ENCODE results near the gene PIGB.
"Not testable (repeated sequence)": the region's sequence is repeated elsewhere in the genome, so short reads cannot be mapped to it uniquely, and the experiment has no call there.

PIGB gene

DNA sequence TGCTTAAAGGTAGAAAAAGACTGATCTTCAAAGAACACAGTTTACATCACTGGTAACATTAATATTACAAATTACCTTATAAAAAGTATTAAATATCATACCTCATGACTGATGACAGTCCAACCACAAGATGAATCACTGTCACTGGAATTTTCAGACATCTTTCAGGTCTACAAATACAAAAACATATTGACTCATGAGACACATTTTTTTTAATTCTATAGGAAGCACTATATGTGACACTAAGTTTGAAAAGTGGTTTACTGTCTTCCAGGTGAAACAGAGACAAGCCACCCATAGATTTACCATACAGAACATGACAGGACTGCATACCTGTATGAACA lies 70.2 kb downstream of the PIGB start:
- H3K4me3 ChIP-seq (ENCODE audit: low read depth in 1 of 2, low read length in 2 of 2) = no peak overlapping the region
- H3K27me3 ChIP-seq (ENCODE audit: control insufficient read depth in 1 of 2, insufficient read depth in 2 of 2, low read length in 2 of 2) = no peaks in the 10 kb centered on the region
- no peak overlapping the region for H3K9ac ChIP-seq (ENCODE audit: low read length)
- H3K27ac ChIP-seq (ENCODE audit: low read depth, low read length) = no peak overlapping the region
- no peaks in the 10 kb centered on the region for H3K4me1 ChIP-seq (ENCODE audit: insufficient read depth, low read length)
- H3K9me3 ChIP-seq (ENCODE audit: low read length) = no peaks in the 10 kb centered on the region
- H3K36me3 ChIP-seq (ENCODE audit: insufficient read depth, low read length) = peaks cover 3% of the 10 kb centered on the region

- Histone ChIP-seq H3K27ac (ENCODE audit: low read depth, low read length) (no peak overlapping the region), H3K27me3 (ENCODE audit: control insufficient read depth in 1 of 2, insufficient read depth in 2 of 2, low read length in 2 of 2) (no peaks in the 10 kb centered on the region), H3K9ac (ENCODE audit: low read length) (no peak overlapping the region), H3K4me3 (ENCODE audit: low read depth in 1 of 2, low read length in 2 of 2) (no peak overlapping the region), H3K4me1 (ENCODE audit: insufficient read depth, low read length) (no peaks in the 10 kb centered on the region), H3K9me3 (ENCODE audit: low read length) (no peaks in the 10 kb centered on the region), H3K36me3 (ENCODE audit: insufficient read depth, low read length) (no peaks in the 10 kb centered on the region)
Observed at GRCh38 chr15:55394694-55395093, 75.7 kb downstream of the PIGB start.

- H3K4me1 ChIP-seq (ENCODE audit: insufficient read depth, low read length) = peaks cover 2% of the 10 kb centered on the region
- no peaks in the 10 kb centered on the region for H3K27me3 ChIP-seq (ENCODE audit: control insufficient read depth in 1 of 2, insufficient read depth in 2 of 2, low read length in 2 of 2)
- no peaks in the 10 kb centered on the region for H3K9me3 ChIP-seq (ENCODE audit: low read length)
- no peak overlapping the region for H3K27ac ChIP-seq (ENCODE audit: low read depth, low read length)
- H3K9ac ChIP-seq (ENCODE audit: low read length) = no peak overlapping the region
- H3K36me3 ChIP-seq (ENCODE audit: insufficient read depth, low read length) = no peaks in the 10 kb centered on the region
- H3K4me3 ChIP-seq (ENCODE audit: low read depth in 1 of 2, low read length in 2 of 2) = no peak overlapping the region
Observed at GRCh38 chr15:55398243-55398642, 79.2 kb downstream of the PIGB start.

DNA sequence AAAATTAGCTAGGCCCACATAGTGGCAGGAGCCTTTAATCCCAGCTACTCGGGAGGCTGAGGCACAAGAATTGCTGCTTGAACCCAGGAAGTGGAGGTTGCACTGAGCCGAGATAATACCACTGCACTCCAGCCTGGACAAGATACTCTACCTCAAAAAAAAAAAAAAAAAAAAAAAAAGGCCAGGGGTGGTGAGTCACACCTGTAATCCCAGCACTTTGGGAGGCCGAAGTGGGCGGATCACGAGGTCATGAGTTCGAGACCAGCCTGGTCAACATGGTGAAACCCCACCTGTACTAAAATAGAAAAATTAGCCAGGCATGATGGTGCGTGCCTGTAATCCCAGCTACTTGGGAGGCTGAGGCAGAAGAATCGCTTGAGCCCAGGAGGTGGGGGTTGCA lies 81.0 kb downstream of the PIGB start:
- H3K9me3 ChIP-seq (ENCODE audit: low read length); H3K27me3 ChIP-seq (ENCODE audit: control insufficient read depth in 1 of 2, insufficient read depth in 2 of 2, low read length in 2 of 2); H3K4me3 ChIP-seq (ENCODE audit: low read depth in 1 of 2, low read length in 2 of 2); H3K36me3 ChIP-seq (ENCODE audit: insufficient read depth, low read length); H3K4me1 ChIP-seq (ENCODE audit: insufficient read depth, low read length); H3K9ac ChIP-seq (ENCODE audit: low read length); H3K27ac ChIP-seq (ENCODE audit: low read depth, low read length): not testable (repeated sequence)

DNA sequence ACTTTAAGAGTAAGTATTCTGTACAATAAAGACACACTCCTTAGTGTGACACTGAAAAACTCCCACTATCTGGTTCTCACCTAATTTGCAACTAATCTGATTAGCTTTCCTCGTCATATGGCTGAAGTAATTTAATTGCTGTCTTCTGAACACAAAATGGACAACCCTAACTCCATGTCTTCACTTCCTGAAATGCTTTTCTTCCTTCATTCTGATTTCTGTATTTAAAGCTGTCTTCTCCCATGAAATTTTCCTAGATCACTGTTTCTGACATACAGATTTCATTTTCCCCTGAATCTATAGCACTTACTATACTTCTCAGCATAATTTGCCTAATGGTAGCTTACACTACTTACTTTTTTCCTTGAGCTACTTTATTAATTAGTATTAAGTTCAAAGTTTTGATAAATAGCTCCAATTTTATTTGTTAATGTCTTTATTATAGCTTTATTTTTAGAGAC lies 82.8 kb downstream of the PIGB start:
- Histone ChIP-seq H3K4me3 (ENCODE audit: low read depth in 1 of 2, low read length in 2 of 2) (no peak overlapping the region), H3K27me3 (ENCODE audit: control insufficient read depth in 1 of 2, insufficient read depth in 2 of 2, low read length in 2 of 2) (no peaks in the 10 kb centered on the region), H3K36me3 (ENCODE audit: insufficient read depth, low read length) (no peaks in the 10 kb centered on the region), H3K9ac (ENCODE audit: low read length) (no peak overlapping the region), H3K9me3 (ENCODE audit: low read length) (no peaks in the 10 kb centered on the region), H3K4me1 (ENCODE audit: insufficient read depth, low read length) (peaks cover 6% of the 10 kb centered on the region), H3K27ac (ENCODE audit: low read depth, low read length) (no peak overlapping the region)

DNA sequence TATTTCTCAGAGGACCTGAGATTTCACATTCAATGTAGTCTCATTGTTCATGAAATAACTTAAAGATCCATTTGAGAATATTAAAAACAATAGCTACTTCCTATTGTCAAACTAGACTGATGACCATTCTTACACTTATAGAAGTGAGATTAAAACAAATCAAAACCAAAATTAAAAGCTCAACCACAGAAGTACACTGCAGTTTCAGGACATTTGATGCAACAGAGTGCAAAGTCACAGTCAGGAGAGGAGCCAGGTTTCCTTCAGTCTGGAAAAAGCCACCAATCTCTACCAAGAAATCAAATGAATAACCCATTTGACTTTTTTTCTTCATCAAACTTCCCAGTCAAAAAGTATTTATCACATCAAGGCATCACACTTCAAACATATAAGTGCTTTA lies 83.7 kb downstream of the PIGB start:
- no peaks in the 10 kb centered on the region for H3K36me3 ChIP-seq (ENCODE audit: insufficient read depth, low read length)
- no peak overlapping the region for H3K4me3 ChIP-seq (ENCODE audit: low read depth in 1 of 2, low read length in 2 of 2)
- H3K4me1 ChIP-seq (ENCODE audit: insufficient read depth, low read length) = peaks cover 6% of the 10 kb centered on the region
- no peaks in the 10 kb centered on the region for H3K27me3 ChIP-seq (ENCODE audit: control insufficient read depth in 1 of 2, insufficient read depth in 2 of 2, low read length in 2 of 2)
- no peak overlapping the region for H3K27ac ChIP-seq (ENCODE audit: low read depth, low read length)
- no peak overlapping the region for H3K9ac ChIP-seq (ENCODE audit: low read length)
- H3K9me3 ChIP-seq (ENCODE audit: low read length) = no peaks in the 10 kb centered on the region

DNA sequence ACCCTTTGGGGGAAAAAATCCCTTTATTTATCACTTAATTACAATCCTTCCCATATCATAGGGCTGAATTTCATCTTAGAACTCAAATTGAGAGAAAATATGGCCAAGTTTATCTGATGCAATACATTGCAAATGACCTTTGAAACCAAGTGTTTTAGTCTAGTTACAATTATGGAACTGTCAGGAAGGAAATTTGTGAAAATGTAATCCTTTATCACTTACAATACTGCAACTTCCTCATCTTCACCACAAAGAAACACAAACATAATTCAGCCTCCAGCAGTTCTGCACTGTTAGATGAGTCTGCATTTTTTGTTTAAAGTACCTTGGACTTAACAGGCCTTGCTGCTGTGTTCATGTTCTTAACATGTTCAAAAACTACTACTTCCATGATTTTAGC lies 84.5 kb downstream of the PIGB start:
- Histone ChIP-seq H3K4me1 (ENCODE audit: insufficient read depth, low read length) (peaks cover 6% of the 10 kb centered on the region), H3K9ac (ENCODE audit: low read length) (no peak overlapping the region), H3K4me3 (ENCODE audit: low read depth in 1 of 2, low read length in 2 of 2) (no peak overlapping the region), H3K9me3 (ENCODE audit: low read length) (no peaks in the 10 kb centered on the region), H3K36me3 (ENCODE audit: insufficient read depth, low read length) (no peaks in the 10 kb centered on the region), H3K27me3 (ENCODE audit: control insufficient read depth in 1 of 2, insufficient read depth in 2 of 2, low read length in 2 of 2) (no peaks in the 10 kb centered on the region), H3K27ac (ENCODE audit: low read depth, low read length) (no peak overlapping the region)
